AG09319 (cell line): Measurements from ENCODE around the gene ADGRG3.

Source experiments
- DNase-seq: peaks from one replicate; pipeline ENCODE4 v3.0.0-alpha.2; 2010; ENCODE audit warnings: low read depth; ENCODE audit errors: extremely low read depth
- CTCF ChIP-seq: IDR thresholded peaks from 2 replicates; pipeline ENCODE4 v1.5.1; 2011; ENCODE audit warnings: low read depth, mild to moderate bottlenecking, inconsistent platforms, low read length, moderate library complexity

ADGRG3 gene

GRCh38 chr16:57668263-57668571 is at the start of gene ADGRG3:
Gene ADGRG3 (plus strand): TSS chr16:57668306. CDS start chr16:57668348, 42 bp downstream.
- DNase-seq: no peak
- no peak for TF ChIP-seq CTCF

GRCh38 chr16:57619133-57619605 is 48.9 kb upstream of the ADGRG3 start:
- TF ChIP-seq CTCF: no peak
- DNase-seq: no peak

- DNase-seq: no peak
- TF ChIP-seq CTCF: no peak
These were observed 48.3 kb upstream of the ADGRG3 start for GRCh38 chr16:57619606-57620334.

GRCh38 chr16:57620335-57621231 is 47.5 kb upstream of the ADGRG3 start:
- no peak for DNase-seq
- no peak for TF ChIP-seq CTCF

GRCh38 chr16:57621521-57622271 is 46.4 kb upstream of the ADGRG3 start:
- no peak for DNase-seq
- TF ChIP-seq CTCF: no peak

GRCh38 chr16:57622361-57623250 is 45.5 kb upstream of the ADGRG3 start:
- DNase-seq: no peak

More at GRCh38 chr16:57622361-57623250, 45.5 kb upstream of the ADGRG3 start:
- no peak for TF ChIP-seq CTCF
